ENCODE measurements around the gene ZNF536.
"Not testable (repeated sequence)": the region's sequence is repeated elsewhere in the genome, so short reads cannot be mapped to it uniquely, and the experiment has no call there.

Gene ZNF536

DNA sequence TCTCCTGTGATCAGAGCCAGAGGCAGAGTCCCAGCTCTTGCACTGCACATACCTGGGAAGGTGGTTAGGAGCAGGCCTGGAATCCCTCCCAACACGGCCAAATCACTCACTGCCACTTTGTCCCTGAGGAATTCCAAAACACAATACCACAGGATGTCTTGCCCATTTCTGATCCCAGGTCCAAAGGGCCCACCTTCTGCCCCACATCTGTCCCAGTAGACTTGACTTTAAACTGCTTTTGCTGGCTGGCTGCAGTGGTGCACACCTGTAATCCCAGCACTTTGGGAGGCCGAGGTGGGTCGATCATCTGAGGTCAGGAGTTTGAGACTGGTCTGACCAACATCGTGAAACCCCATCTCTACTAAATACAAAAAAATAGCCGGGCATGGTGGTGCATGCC is 18.9 kb downstream of the ZNF536 start:
- no peak for DNase-seq (ENCODE audit: extremely low read depth, low read depth)
- TF ChIP-seq, protein P1, sequence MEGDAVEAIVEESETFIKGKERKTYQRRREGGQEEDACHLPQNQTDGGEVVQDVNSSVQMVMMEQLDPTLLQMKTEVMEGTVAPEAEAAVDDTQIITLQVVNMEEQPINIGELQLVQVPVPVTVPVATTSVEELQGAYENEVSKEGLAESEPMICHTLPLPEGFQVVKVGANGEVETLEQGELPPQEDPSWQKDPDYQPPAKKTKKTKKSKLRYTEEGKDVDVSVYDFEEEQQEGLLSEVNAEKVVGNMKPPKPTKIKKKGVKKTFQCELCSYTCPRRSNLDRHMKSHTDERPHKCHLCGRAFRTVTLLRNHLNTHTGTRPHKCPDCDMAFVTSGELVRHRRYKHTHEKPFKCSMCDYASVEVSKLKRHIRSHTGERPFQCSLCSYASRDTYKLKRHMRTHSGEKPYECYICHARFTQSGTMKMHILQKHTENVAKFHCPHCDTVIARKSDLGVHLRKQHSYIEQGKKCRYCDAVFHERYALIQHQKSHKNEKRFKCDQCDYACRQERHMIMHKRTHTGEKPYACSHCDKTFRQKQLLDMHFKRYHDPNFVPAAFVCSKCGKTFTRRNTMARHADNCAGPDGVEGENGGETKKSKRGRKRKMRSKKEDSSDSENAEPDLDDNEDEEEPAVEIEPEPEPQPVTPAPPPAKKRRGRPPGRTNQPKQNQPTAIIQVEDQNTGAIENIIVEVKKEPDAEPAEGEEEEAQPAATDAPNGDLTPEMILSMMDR (IDR thresholded peaks at IDR 0.05; ENCODE audit: low read depth, low read length, missing control alignments): no peak
- no peak overlapping the region for H3K4me3 ChIP-seq (replicated peaks; ENCODE audit: low read depth, low read length)

DNA sequence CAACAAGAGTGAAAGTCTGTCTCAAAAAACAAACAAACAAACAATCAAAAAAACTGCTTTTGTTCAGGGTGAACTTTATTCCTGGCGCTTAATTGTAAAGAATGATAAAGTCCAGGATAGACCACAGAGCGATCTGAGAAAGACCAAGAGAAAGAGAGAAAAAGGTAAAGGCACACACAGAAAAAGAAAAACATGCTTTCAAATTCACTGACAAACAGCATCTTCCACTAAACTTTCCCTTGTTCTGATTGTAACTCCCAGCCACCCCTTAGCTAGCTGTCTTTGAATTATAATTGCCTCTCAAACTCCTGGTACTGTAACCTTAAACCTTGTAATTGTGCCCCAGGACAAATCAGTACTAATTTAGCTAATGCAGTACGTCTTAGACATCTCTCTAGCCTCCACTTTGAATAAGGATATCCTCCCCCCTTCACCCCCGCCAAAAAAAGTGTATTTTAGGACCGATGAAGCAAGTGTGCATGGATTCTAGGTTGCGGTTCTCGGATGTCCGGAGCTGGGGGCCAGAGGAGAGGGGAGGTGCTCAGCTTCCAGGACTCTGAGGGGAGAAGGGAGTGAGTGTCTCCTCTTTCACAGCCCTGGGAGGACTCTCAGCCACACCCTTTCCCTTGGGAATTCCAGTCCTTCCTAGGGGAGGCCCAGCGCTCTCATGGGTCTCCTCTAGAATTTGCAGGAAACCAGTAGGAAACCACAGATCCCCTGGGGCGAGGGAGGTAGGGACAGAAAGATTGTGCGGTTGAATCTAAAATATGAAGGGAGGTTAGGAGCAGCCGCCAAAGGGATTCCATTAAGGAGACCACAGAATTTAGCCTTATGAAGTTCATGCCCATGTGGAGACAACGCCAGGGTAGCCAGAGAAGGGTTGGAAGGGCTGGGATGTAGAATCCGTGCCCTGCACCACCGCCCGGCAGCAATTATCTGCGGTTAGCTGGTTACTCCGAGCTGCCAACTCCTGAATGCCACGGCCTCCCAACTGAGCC is 19.7 kb downstream of the ZNF536 start:
- TF ChIP-seq, protein P1 (IDR thresholded peaks at IDR 0.05; ENCODE audit: low read depth, low read length, missing control alignments): no peak
- no peak for DNase-seq (ENCODE audit: extremely low read depth, low read depth)
- no peak overlapping the region for H3K4me3 ChIP-seq (replicated peaks; ENCODE audit: low read depth, low read length)

DNA sequence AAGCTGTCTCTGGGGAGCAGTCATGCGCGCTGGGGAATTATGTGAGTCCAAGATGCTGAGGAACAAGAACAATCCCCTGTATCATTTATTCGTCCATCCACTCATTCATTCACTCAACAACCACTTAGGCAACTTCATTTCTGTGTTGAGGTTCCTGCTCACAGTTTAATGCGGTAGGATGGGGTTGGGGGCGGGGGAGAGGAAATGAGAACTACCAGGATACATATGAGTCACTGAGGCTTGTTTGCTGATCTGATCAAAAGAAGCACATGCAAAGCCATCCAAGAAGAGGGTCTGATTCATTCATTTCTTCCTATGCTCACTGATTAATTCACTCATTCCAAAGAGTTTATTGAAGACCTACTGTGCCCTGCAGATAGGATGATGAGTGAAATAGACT is 20.9 kb downstream of the ZNF536 start:
- no peak for DNase-seq (ENCODE audit: extremely low read depth, low read depth)
- TF ChIP-seq, protein P1 (IDR thresholded peaks at IDR 0.05; ENCODE audit: low read depth, low read length, missing control alignments): no peak
- H3K4me3 ChIP-seq (replicated peaks; ENCODE audit: low read depth, low read length): no peak overlapping the region

DNA sequence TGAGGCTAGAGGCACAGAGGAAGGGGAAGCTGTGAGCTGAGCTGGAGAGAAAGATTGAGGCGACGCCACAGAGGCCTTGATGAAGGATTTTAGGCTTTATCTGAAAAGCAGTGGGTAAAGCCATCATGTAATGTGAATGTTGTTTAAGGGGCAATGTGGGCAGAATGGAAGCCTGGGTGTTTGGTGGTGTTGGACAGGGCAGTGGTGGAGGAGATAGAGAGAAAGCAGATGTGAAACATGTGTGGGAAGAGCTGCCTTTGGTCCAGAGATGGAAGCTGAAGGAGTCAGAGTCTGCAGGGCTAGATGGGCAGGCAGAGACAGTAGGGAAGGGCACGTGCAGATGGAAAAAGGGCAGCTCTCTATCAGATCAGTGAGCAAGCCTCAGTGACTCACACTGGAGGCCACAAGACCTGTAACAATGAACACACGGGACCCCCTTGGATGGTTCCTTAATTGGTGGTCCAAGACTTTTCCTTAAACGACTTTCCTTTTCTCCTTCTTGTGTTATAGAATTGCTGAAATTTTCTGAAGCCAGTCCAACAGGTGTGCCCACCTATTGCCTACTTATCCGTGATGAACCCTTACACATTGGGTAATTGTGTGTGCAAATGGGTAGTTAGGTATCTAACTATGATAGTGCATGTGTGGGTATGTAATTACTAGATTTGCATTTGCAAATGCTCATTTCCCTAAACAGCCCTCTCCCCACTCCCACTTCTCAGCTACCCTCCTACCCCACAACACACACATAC is 21.7 kb downstream of the ZNF536 start:
- DNase-seq (ENCODE audit: extremely low read depth, low read depth): no peak

DNA sequence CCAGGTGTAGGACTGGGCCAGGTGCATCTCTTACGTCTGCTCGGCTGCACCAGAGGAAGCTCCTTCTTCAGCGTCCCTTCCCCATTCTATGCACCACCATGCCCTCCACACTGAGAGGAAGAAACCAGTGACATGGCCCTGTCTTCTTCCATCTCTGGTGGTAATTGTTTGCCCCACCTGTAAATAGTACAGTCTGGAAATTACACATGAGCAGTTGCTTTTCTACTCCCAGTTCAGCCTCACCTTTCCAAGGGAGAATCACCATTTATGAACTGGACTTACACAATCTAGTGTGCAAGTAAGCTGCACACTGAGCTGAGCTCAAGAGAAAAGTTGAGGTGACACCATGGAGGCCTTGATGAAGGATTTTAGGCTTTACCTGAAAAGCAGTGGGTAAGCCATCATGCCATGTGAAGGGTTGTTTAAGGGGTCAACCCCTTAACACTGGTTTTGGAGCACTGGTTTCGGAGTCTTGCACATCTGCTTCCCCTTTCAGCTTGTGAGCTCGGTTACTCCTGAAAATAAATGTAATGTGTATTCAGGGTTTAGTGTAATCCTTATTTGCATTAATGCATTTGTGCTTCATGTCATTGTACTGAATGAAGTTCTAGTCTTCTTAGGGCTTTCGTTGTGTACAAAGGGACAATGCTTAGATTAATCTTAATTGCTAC is 22.4 kb downstream of the ZNF536 start:
- TF ChIP-seq, protein P1 (IDR thresholded peaks at IDR 0.05; ENCODE audit: low read depth, low read length, missing control alignments): no peak
- no peak for DNase-seq (ENCODE audit: extremely low read depth, low read depth)

More for the DNA sequence above, 21.7 kb downstream of the ZNF536 start:
- no peak overlapping the region for H3K4me3 ChIP-seq (replicated peaks; ENCODE audit: low read depth, low read length)
- TF ChIP-seq, protein P1 (IDR thresholded peaks at IDR 0.05; ENCODE audit: low read depth, low read length, missing control alignments): no peak

DNA sequence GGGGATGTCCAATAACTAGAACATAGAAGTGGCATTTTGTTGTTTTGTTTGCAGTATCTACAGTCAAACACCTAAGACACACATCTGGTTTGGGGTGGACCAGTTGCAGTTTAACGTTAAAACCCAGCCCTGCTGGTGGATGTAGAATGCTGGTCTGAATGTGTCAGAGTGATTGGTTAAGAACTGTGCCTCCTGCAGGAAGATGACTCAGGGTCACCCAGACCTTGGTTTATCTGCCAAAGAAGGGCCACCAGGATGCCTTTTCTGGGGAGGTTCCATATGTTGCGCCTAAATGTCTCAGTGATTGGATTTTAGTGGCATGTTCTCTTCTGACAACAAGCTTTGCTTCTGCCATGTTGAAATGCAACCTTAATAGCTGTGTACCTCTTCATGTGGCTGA is 23.1 kb downstream of the ZNF536 start:
- no peak overlapping the region for H3K4me3 ChIP-seq (replicated peaks; ENCODE audit: low read depth, low read length)
- TF ChIP-seq, protein P1 (IDR thresholded peaks at IDR 0.05; ENCODE audit: low read depth, low read length, missing control alignments): no peak
- no peak for DNase-seq (ENCODE audit: extremely low read depth, low read depth)

More for the DNA sequence above, 22.4 kb downstream of the ZNF536 start:
- H3K4me3 ChIP-seq (replicated peaks; ENCODE audit: low read depth, low read length): no peak overlapping the region

DNA sequence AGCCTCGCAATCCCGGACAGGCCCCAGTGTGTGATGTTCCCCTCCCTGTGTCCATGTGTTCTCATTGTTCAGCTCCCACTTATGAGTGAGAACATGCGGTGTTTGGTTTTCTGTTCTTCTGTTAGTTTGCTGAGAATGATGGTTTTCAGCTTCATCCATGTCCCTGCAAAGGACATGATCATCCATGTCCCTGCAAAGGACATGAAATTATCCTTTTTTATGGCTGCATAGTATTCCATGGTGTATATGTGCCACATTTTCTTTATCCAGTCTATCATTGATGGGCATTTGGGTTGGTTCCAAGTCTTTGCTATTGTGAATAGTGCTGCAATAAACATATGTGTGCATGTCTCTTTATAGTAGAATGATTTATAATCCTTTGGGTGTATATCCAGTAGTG is 26.4 kb downstream of the ZNF536 start:
- DNase-seq (ENCODE audit: extremely low read depth, low read depth); H3K4me3 ChIP-seq (replicated peaks; ENCODE audit: low read depth, low read length): not testable (repeated sequence)

All from HFF-Myc (cell line).